ENCODE results near the gene HEATR5B. TPM values are rescaled to one million over a fixed set of nuclear protein-coding genes. Genes with fewer than 3 reads are reported as not detected.

HEATR5B gene
- total and polyA plus RNA-seq, 4 experiments from 2014 or later: 6.1 to 55.2 (median 36.6) TPM

GRCh38 chr2:36967236-36967876, 116.8 kb downstream of the HEATR5B start:
- H3K4me3 Mint-ChIP-seq: peak overlapping the region; percentile 88 to 98 (median 94)
- no peaks in the 10 kb centered on the region for H3K9me3 ChIP-seq (ENCODE audit: control insufficient read depth in 1 of 2, low read length in 2 of 2)
- peak overlapping the region; percentile 84 for H3K27ac ChIP-seq (ENCODE audit: low read depth, low read length)
- H3K27me3 Mint-ChIP-seq: peaks cover 0 to 4% of the 10 kb centered on the region in 2 donors
- CTCF ChIA-PET (ENCODE audit: partially characterized antibody): interaction anchor here (0.6 to 1.0 kb wide), 2 partner anchors 9 to 36 kb away, joined by 3 read pairs; no protein-coding TSS in a partner anchor
- H3K27me3 ChIP-seq (ENCODE audit: insufficient read depth, low read length): no peaks in the 10 kb centered on the region
- peaks cover 26 to 52% (median 38%) of the 10 kb centered on the region in 4 donors for H3K4me1 Mint-ChIP-seq
- no peaks in the 10 kb centered on the region for H3K36me3 ChIP-seq (ENCODE audit: insufficient read depth, low read length)
- no peak for DNase-seq
- intact Hi-C loops (cut with micrococcal nuclease): loop anchor here (2.0 to 10.0 kb wide), 6 partner anchors 37 to 1783 kb away; partner anchors contain the start of genes ATL2, EIF2AK2, RMDN2 and SRSF7
- peak overlapping the region; percentile 97 to 99 (median 99) for H3K27ac Mint-ChIP-seq
- H3K9me3 Mint-ChIP-seq: peaks cover 0 to 7% (median 0%) of the 10 kb centered on the region in 8 donors
- peaks cover 38% of the 10 kb centered on the region for H3K4me1 ChIP-seq (ENCODE audit: insufficient read depth, low read length)
- POLR2A ChIA-PET (ENCODE audit: partially characterized antibody): interaction anchor here (0.5 to 2.5 kb wide), 18 partner anchors 8 to 1784 kb away, joined by 3 to 17 read pairs (median 4); partner anchors contain the start of genes EIF2AK2, GPATCH11, HEATR5B and SRSF7
- peak overlapping the region; percentile 59 to 89 for H3K4me3 ChIP-seq (ENCODE audit: low read length in 2 of 2)
- peaks cover 0 to 14% of the 10 kb centered on the region in 2 donors for H3K36me3 Mint-ChIP-seq

- Histone ChIP-seq H3K27ac (ENCODE audit: low read depth, low read length) (peak within 1 kb of the TSS; percentile 84), H3K27me3 (ENCODE audit: insufficient read depth, low read length) (no peaks in the 10 kb centered on the region), H3K9me3 (ENCODE audit: control insufficient read depth in 1 of 2, low read length in 2 of 2) (no peaks in the 10 kb centered on the region), H3K4me3 (ENCODE audit: low read length in 2 of 2) (peak within 1 kb of the TSS; percentile 88 to 89), H3K4me1 (ENCODE audit: insufficient read depth, low read length) (peaks cover 43% of the 10 kb centered on the region), H3K36me3 (ENCODE audit: insufficient read depth, low read length) (no peaks in the 10 kb centered on the region)
- Mint-ChIP-seq H3K27ac (peak within 1 kb of the TSS; percentile 97 to 99 (median 99)), H3K4me3 (peak within 1 kb of the TSS; percentile 96 to 99 (median 98)), H3K27me3 (peaks cover 0 to 4% of the 10 kb centered on the region in 2 donors), H3K9me3 (peaks cover 0 to 6% (median 0%) of the 10 kb centered on the region in 8 donors), H3K36me3 (peaks cover 0 to 14% of the 10 kb centered on the region in 2 donors), H3K4me1 (peaks cover 34 to 59% (median 44%) of the 10 kb centered on the region in 4 donors)
- intact Hi-C loops (cut with micrococcal nuclease): loop anchor here (1.0 to 10.0 kb wide), 8 partner anchors 38 to 1784 kb away; partner anchors contain the start of genes ATL2, CEBPZ, EIF2AK2 and GPATCH11
- POLR2A ChIA-PET (ENCODE audit: partially characterized antibody): interaction anchor here (0.5 to 2.5 kb wide), 26 partner anchors 8 to 1810 kb away, joined by 3 to 17 read pairs (median 4); partner anchors contain the start of genes CEBPZOS, EIF2AK2, GPATCH11 and HEATR5B
- CTCF ChIA-PET (ENCODE audit: partially characterized antibody): interaction anchor here (0.6 to 0.8 kb wide), 2 partner anchors 9 to 183 kb away, joined by 3 read pairs; no protein-coding TSS in a partner anchor
- peak; percentile 97 to 100 (median 99) for DNase-seq
Measured at GRCh38 chr2:36966370-36967235, 117.6 kb downstream of the HEATR5B start, which contains the start of gene STRN. TSS of gene STRN (minus strand) at chr2:36966536. CDS start at chr2:36966463, 73 bp downstream.

- Mint-ChIP-seq H3K9me3 (peaks cover 0 to 6% (median 0%) of the 10 kb centered on the region in 8 donors), H3K36me3 (peaks cover 0 to 14% of the 10 kb centered on the region in 2 donors), H3K27me3 (peaks cover 0 to 4% of the 10 kb centered on the region in 2 donors), H3K27ac (peak overlapping the region; percentile 94 to 99 (median 96)), H3K4me1 (peaks cover 38 to 65% (median 48%) of the 10 kb centered on the region in 4 donors), H3K4me3 (peak overlapping the region; percentile 94 to 99 (median 98))
- intact Hi-C loops (cut with micrococcal nuclease): loop anchor here (1.0 to 10.0 kb wide), 8 partner anchors 39 to 1785 kb away; partner anchors contain the start of genes ATL2, CEBPZ, EIF2AK2 and GPATCH11
- peaks cover 49% of the 10 kb centered on the region for H3K4me1 ChIP-seq (ENCODE audit: insufficient read depth, low read length)
- DNase-seq: peak in 3 of 5 donors; percentile 2 to 42 (median 7)
- POLR2A ChIA-PET (ENCODE audit: partially characterized antibody): interaction anchor here (0.7 to 2.5 kb wide), 18 partner anchors 9 to 1811 kb away, joined by 3 to 17 read pairs (median 4); partner anchors contain the start of genes CEBPZOS, EIF2AK2, GPATCH11 and HEATR5B
- no peaks in the 10 kb centered on the region for H3K36me3 ChIP-seq (ENCODE audit: insufficient read depth, low read length)
- peak overlapping the region; percentile 79 for H3K27ac ChIP-seq (ENCODE audit: low read depth, low read length)
- H3K4me3 ChIP-seq (ENCODE audit: low read length in 2 of 2): peak overlapping the region; percentile 71 to 88
- CTCF ChIA-PET (ENCODE audit: partially characterized antibody): interaction anchor here (0.8 kb wide), 1 partner anchor 182 kb away, joined by 3 read pairs; no protein-coding TSS in a partner anchor
- H3K27me3 ChIP-seq (ENCODE audit: insufficient read depth, low read length): no peaks in the 10 kb centered on the region
- no peaks in the 10 kb centered on the region for H3K9me3 ChIP-seq (ENCODE audit: control insufficient read depth in 1 of 2, low read length in 2 of 2)
Measured at GRCh38 chr2:36965751-36966369, 118.3 kb downstream of the HEATR5B start.

- peaks cover 40 to 66% (median 50%) of the 10 kb centered on the region in 4 donors for H3K4me1 Mint-ChIP-seq
- peaks cover 0 to 6% (median 0%) of the 10 kb centered on the region in 8 donors for H3K9me3 Mint-ChIP-seq
- peaks cover 0 to 14% of the 10 kb centered on the region in 2 donors for H3K36me3 Mint-ChIP-seq
- Histone ChIP-seq H3K27me3 (ENCODE audit: insufficient read depth, low read length) (no peaks in the 10 kb centered on the region), H3K4me3 (ENCODE audit: low read length in 2 of 2) (peak overlapping the region; percentile 71 to 88), H3K36me3 (ENCODE audit: insufficient read depth, low read length) (no peaks in the 10 kb centered on the region), H3K4me1 (ENCODE audit: insufficient read depth, low read length) (peaks cover 55% of the 10 kb centered on the region), H3K9me3 (ENCODE audit: control insufficient read depth in 1 of 2, low read length in 2 of 2) (no peaks in the 10 kb centered on the region), H3K27ac (ENCODE audit: low read depth, low read length) (peak overlapping the region; percentile 79)
- no peak for DNase-seq
- H3K4me3 Mint-ChIP-seq: peak overlapping the region; percentile 94 to 99 (median 98)
- H3K27ac Mint-ChIP-seq: peak overlapping the region; percentile 73 to 99 (median 96)
- ChIA-PET CTCF (ENCODE audit: partially characterized antibody) (no interaction called here), POLR2A (ENCODE audit: partially characterized antibody) (no interaction called here)
- peaks cover 0 to 4% of the 10 kb centered on the region in 2 donors for H3K27me3 Mint-ChIP-seq
- intact Hi-C loops (cut with micrococcal nuclease): loop anchor here (5.0 to 10.0 kb wide), 3 partner anchors 192 to 1410 kb away; partner anchors contain the start of genes ATL2, EIF2AK2 and RMDN2
Measured at GRCh38 chr2:36965206-36965605, 119.0 kb downstream of the HEATR5B start.

- Histone ChIP-seq H3K27ac (ENCODE audit: low read depth, low read length) (no peak overlapping the region), H3K36me3 (ENCODE audit: insufficient read depth, low read length) (no peaks in the 10 kb centered on the region), H3K9me3 (ENCODE audit: control insufficient read depth in 1 of 2, low read length in 2 of 2) (no peaks in the 10 kb centered on the region), H3K4me1 (ENCODE audit: insufficient read depth, low read length) (peaks cover 62% of the 10 kb centered on the region), H3K4me3 (ENCODE audit: low read length in 2 of 2) (no peak overlapping the region), H3K27me3 (ENCODE audit: insufficient read depth, low read length) (no peaks in the 10 kb centered on the region)
- H3K4me3 Mint-ChIP-seq: peak overlapping the region; percentile 94 to 99 (median 98)
- peaks cover 0 to 14% of the 10 kb centered on the region in 2 donors for H3K36me3 Mint-ChIP-seq
- POLR2A ChIA-PET (ENCODE audit: partially characterized antibody): interaction anchor here (0.8 kb wide), 1 partner anchor 1787 kb away, joined by 3 read pairs; no protein-coding TSS in a partner anchor
- H3K27ac Mint-ChIP-seq: peak overlapping the region in 4 of 7 donors; percentile 5 to 99 (median 24)
- H3K27me3 Mint-ChIP-seq: peaks cover 0 to 4% of the 10 kb centered on the region in 2 donors
- intact Hi-C loops (cut with micrococcal nuclease): loop anchor here (5.0 to 10.0 kb wide), 3 partner anchors 193 to 1410 kb away; partner anchors contain the start of genes ATL2, EIF2AK2 and RMDN2
- H3K4me1 Mint-ChIP-seq: peaks cover 41 to 72% (median 55%) of the 10 kb centered on the region in 4 donors
- peaks cover 0 to 6% (median 0%) of the 10 kb centered on the region in 8 donors for H3K9me3 Mint-ChIP-seq
- CTCF ChIA-PET (ENCODE audit: partially characterized antibody): no interaction called here
- DNase-seq: no peak
Measured at GRCh38 chr2:36964496-36965058, 119.6 kb downstream of the HEATR5B start.

Data from CD4-positive, alpha-beta memory T cell (primary cell).